ENCODE measurements around the gene NUP210L.

- TF ChIP-seq CTCF (IDR thresholded peaks at IDR 0.05) (no peak), POLR2A (IDR thresholded peaks at IDR 0.05) (no peak)
These were observed 3.6 kb downstream of the NUP210L start for GRCh38 chr1:154151311-154151710.

Data from tibial nerve (tissue), 3 donors.